NCI-H2107 treated with DMSO at 0.1 percent for 48 hours (cell line): Measurements from ENCODE around the gene CCNYL1.
"Not testable (repeated sequence)": the region's sequence is repeated elsewhere in the genome, so short reads cannot be mapped to it uniquely, and the experiment has no call there.

Experiments
- DNase-seq: peaks from one replicate; lab custom pipeline; 2025; ENCODE audit not compliant: unreplicated experiment; lab: John Stamatoyannopoulos, UW

The CCNYL1 gene

DNA sequence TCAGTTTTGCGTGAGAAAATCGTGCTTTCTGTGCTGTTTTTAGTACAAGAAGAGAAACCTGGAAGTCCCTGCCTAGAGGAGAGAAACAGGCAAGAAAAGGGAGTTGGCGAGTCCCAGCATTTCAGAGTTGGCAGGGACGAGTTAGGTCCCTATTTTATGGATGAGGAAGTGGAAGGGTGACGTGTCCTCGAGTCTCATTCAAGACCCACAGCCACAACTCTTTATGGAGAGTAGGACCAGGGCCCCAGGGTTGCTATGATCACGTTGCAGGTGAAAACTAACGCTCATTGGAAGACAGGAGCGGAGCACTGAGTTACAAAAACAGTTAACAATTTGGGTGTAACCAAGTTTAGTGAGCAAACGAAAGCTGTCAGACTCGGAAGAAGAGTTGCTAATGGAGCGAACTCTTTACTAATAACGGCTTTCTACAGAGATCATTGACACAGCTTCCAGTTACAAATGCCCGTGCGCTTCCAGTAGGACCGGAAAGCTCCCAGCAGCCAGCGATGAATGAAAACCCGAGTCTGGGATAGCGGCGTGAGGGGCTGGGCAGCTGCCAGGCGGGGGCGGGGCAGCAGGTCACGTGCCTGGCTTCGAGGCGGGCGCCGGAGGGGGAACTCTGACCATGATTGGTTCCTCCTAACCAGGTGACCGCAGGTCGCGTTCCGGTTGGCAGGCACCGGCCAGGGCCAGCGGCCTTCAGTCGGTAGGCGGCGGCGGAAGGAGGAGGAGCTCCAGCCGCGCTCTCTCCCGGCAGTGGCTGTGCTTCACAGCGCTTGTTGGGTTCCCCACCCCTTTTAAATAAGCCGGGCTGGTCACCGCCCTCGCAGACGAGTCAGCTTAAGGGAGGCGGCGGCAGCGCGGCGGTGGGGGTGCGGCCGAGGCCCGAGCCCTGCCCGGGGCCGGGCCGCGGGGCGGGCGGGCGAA is at the start of gene CCNYL1:
Gene CCNYL1 (plus strand): TSS at position 827 of the 927 bp plus-strand sequence. CDS start 257 bp downstream, outside the sequence.
- DNase-seq: peak; percentile 93

DNA sequence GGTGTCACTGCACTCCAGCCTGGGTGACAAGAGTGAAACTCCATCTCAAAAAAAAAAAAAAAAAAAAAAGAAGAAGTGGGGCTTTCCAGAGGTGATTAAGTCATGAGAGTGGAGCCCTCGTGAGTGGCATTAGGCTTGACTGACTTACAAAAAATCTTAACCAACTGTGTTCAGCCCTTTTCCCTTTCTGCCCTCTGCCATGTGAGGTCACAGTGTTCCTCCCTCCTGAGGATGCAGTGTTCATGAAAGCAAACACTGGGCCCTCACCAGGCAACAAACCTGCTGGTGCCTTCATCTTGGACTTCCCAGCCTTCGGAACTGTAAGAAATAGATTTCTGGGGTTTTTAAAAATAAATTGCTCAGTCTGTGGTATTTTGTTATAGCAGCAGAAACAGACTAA is 49.2 kb upstream of the CCNYL1 start:
- no peak for DNase-seq

GRCh38 chr2:207663870-207664545 is 47.4 kb upstream of the CCNYL1 start:
- peak; percentile 95 for DNase-seq

DNA sequence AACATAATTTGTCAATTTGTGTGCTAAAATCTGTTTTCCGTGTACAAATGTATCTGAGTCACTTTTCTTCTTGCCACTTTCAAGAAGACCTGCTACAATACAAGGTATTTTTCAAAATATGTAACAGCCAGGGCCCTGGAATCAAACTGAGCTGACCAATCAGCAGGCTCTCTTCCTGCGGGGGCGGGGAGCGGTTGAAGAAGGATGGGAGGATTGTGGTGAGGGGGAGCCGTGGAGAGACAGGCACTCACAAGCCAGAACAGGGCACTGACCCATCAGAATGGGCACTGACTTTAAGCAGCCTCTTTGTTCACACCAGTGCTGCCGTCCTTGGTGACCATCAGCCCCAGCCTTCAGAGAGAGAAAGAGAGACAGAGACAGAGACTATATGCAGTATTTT is 40.6 kb upstream of the CCNYL1 start:
- DNase-seq: no peak

- DNase-seq: no peak
Observed at GRCh38 chr2:207673431-207673830, 38.0 kb upstream of the CCNYL1 start.

DNA sequence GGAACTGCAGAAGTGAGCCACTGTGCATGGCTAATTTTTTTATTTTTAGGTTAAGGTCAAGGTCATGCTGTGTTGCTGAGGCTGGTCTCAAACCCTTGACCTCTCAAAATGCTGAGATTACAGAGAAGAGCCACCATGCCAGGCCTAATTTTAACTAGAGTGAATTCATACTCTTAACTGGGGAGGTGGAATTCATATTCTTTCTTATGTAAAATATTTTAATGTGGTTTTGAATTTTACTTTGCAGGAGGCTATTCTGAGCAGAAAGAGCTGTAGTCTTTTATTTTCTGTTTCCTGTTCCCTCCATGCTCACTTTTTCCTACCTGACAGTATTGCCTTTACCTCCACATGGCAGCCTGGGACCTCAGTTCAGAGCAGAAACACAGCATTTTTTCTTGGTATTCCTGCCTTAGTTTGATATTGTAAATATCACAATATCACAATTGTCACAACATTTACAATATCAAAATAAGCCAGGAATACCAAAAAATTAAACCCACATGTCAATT is 37.1 kb upstream of the CCNYL1 start:
- no peak for DNase-seq

DNA sequence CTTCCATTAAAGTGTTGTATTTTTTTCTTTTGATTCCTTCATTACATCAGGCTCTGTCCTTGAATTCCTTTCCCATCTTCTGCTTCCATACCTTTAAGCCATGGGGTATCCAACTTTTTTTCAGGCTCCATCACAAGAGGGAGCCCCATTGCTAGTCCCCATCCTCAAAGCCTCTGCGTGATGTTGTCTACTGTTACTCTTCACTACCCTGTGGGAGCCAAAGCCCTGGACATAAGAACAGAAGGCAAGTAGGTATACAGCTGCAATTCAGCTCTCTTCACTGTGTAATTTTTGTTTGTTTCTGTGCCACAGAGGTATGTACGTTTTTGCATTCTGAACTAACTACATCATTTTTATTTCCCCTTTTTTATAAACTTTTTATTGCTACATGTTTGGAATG is 36.6 kb upstream of the CCNYL1 start:
- no peak for DNase-seq

DNA sequence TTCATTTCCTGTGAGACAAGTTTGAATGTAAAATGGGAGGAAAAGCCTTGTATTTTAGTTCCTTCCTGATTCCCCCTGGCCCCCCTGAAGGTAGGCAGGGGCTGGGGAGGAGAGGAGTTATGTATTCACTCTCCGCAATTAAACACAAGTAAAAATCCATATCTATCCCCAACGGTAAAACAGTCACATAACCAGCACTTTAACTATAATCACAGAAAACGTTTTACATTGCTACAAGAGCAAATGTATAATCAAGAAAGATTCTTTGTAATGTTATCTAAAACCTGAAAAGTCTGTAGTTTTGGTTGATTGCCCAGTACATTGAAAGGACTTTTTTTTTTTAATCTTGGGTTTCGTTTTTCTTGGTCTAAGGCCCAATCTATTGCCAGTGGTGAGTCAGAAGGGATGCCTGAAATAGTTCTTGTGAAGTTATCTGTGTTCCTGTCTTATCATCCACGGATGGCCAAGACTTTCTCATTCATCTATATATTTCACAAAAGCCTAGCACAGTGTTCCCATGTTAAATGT is 34.5 kb upstream of the CCNYL1 start:
- no peak for DNase-seq

DNA sequence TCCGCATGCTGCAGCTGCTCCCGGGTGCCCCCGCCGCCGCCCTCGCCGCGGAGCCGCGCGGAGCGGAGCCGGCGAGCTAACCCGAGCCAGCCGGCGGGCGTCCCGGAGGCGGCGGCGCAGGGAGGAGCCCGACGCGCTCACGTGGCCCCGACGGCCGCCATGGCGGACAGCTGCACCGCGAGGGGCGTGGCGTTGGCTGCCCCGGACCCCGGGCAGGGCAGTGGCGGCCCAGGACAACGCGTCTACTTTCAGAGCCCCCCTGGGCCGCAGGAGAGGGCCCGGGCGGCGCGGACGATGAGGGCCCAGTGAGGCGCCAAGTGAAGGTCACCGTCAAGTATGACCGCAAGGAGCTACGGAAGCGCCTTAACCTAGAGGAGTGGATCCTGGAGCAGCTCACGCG is 30.0 kb upstream of the CCNYL1 start:
- no peak for DNase-seq

DNA sequence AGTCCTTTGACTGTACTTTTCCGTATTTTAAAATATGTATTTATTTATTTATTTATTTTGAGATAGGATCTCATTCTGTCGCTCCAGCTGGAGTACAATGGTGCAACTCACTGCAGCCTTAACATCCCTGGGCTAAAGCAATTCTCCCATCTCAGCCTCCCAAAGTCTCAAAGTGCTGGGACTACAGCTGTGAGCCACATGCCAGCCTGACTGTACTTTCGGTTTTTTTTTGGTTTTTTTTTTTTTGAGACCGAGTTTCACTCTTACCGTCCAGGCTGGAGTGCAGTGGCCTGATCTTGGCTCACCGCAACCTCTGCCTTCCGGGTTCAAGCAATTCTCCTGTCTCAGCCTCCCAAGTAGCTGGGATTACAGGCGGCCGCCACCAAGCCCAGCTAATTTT is 28.9 kb upstream of the CCNYL1 start:
- DNase-seq: no peak

DNA sequence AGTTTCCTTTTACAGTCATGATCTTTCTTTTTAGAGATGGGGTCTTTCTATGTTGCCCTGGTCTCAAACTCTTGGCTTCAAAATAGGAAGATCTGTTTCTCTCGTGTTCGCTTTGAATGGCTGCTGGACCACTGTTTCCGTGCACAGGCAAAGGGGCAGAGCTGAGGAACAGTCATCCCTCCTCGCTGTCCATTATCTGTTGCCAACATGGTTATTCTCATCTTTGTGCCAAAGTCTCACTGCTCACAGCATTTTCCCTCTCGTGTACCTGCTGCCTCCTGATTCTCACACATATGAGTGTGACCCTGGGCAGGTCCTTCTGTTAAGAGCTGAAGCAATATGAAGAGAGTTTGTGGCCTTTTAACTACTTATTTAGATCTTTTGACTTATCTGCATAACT is 28.0 kb upstream of the CCNYL1 start:
- DNase-seq: no peak

GRCh38 chr2:207683879-207684627 is 27.4 kb upstream of the CCNYL1 start:
- no peak for DNase-seq

DNA sequence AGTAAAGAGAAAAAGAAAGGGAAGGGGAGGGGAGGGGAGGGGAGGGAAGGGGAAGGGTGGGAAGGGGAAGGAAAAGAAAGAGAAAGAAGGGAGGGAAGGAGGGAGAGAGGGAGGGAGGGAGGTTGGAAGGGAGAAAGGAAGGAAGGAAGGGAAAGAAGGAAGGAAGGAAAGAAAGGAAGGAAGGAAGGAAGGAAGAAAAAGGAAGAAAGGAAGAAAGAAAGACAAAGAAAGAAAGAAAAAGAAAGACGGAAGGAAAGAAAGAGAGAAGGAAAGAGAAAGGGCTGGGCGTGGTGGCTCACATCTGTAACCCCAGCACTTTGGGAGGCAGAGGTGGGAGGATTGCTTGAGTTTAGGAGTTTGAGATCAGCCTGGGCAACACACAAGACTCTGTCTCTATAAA is 24.6 kb upstream of the CCNYL1 start:
- DNase-seq: no peak

- DNase-seq: no peak
Observed at GRCh38 chr2:207688597-207688996, 22.8 kb upstream of the CCNYL1 start.

DNA sequence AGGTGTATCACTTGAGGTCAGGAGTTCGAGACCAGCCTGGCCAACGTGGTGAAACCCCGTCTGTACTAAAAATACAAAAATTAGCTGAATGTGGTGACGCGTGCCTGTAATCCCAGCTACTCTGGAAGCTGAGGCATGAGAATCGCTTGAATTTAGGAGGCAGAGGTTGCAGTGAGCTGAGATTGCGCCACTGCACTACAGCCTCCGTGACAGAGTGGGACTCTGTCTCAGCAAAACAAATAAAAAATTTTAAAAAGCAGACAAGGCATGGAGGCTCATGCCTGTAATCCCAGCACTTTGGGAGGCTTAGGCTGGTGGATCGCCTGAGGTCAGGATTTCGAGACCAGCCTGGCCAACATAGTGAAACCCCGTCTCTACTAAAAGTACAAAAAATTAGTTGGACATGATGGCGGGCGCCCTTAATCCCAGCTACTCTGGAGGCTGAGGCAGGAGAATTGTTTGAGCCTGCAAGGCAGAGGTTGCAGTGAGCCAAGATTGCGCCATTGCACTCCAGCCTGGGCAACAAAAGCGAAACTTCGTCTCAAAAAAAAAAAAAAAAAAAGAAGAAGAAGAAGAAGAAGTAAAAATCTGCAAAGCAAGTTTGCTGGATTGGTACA is 20.5 kb upstream of the CCNYL1 start:
- DNase-seq: not testable (repeated sequence)

- DNase-seq: no peak
Observed at GRCh38 chr2:207692206-207693065, 19.0 kb upstream of the CCNYL1 start.

GRCh38 chr2:207693641-207694249 is 17.7 kb upstream of the CCNYL1 start:
- no peak for DNase-seq

DNA sequence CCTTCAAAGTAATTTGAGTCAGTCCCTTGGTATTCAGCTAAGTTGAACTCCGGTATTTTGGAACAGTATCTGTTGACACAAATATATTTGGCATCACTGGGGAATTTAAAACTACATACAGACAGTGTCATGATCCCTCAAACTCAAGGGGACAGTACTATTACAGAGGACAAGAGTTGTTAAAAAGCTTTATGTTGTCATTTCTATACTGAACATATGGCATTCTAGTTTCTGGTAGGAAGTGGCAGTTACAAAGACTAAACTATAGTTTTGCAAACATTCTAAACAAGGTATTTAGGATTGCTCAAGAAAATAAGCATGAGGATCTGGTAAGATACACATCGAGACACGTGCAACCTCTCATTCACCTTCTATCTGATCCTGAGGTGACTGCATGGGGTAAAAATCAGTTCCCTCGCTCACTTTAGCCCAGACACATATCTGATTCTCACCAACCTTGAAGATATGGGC is 16.6 kb upstream of the CCNYL1 start:
- DNase-seq: no peak

GRCh38 chr2:207695293-207695692 is 16.1 kb upstream of the CCNYL1 start:
- DNase-seq: no peak
